K562 (cell line): ENCODE data around the gene CD248. TPM values are rescaled to one million over a fixed set of nuclear protein-coding genes. Genes with fewer than 3 reads are reported as not detected.

Experiments
- ARNT ChIP-seq, 2 experiments: fragments of 450-650 bp; IDR thresholded peaks; 2 replicates each; pipeline ENCODE4 v1.6.1; 2016; ENCODE audit warnings: mild to moderate bottlenecking in 1 of 2
- DNMT1 ChIP-seq: fragments of 450-650 bp; IDR thresholded peaks from 2 replicates; pipeline ENCODE4 v1.6.1; 2016; ENCODE audit warnings: antibody characterized with exemption, mild to moderate bottlenecking
- FOXA1 ChIP-seq: fragments of 450-650 bp; IDR thresholded peaks from 2 replicates; pipeline ENCODE4 v1.6.1; 2016; ENCODE audit warnings: mild to moderate bottlenecking, borderline replicate concordance
- JUN ChIP-seq, 2 experiments: sonication (generic) in 1 of 2; formaldehyde crosslinking in 1 of 2; IDR thresholded peaks; 2 replicates each; pipeline versions ENCODE4 v1.6.1 to v1.8.0; 2012 to 2022; ENCODE audit warnings: borderline replicate concordance in 2 of 2, mild to moderate bottlenecking in 2 of 2, improper control_type of control experiment in 1 of 2, low read depth in 1 of 2, low read length in 1 of 2, missing genetic modification reagents in 1 of 2
- MCM5 ChIP-seq: fragments of 450-650 bp; IDR thresholded peaks from 2 replicates; pipeline ENCODE4 v1.6.1; 2016; ENCODE audit warnings: low read depth
- NCOA6 ChIP-seq: fragments of 450-650 bp; IDR thresholded peaks from 2 replicates; pipeline ENCODE4 v1.6.1; 2017; ENCODE audit warnings: mild to moderate bottlenecking
- RBM22 ChIP-seq: fragments of 200-400 bp; formaldehyde crosslinking; IDR thresholded peaks from 2 replicates; pipeline ENCODE4 v1.6.1; 2018; ENCODE audit warnings: low read length, low read depth; ENCODE audit not compliant: poor library complexity, severe bottlenecking
- SMARCE1 ChIP-seq: fragments of 450-650 bp; IDR thresholded peaks from 2 replicates; pipeline ENCODE4 v1.7.1; 2016; ENCODE audit warnings: mild to moderate bottlenecking
- TEAD1 ChIP-seq, 2 experiments: fragments of 450-650 bp in 1 of 2; sonication (generic) in 1 of 2; formaldehyde crosslinking; IDR thresholded peaks; 2 replicates each; pipeline versions ENCODE4 v1.4.0 to v1.8.0; 2020 to 2022; ENCODE audit warnings: mild to moderate bottlenecking in 2 of 2, missing genetic modification reagents in 1 of 2
- TEAD4 ChIP-seq, 2 experiments: sonication (generic) in 1 of 2; formaldehyde crosslinking in 1 of 2; IDR thresholded peaks; 2 replicates each; pipeline versions ENCODE4 v1.6.1 to v1.8.0; 2012 to 2022; ENCODE audit warnings: borderline replicate concordance in 1 of 2, inconsistent platforms in 1 of 2, low read length in 1 of 2, mild to moderate bottlenecking in 1 of 2, missing genetic modification reagents in 1 of 2
- TRIM28 ChIP-seq: fragments of 450-650 bp; IDR thresholded peaks from 2 replicates; pipeline ENCODE4 v1.6.1; 2017
- ZNF12 ChIP-seq: sonication (generic); formaldehyde crosslinking; IDR thresholded peaks from 2 replicates; pipeline ENCODE4 v1.4.0; 2020; ENCODE audit warnings: mild to moderate bottlenecking, missing genetic modification reagents
- polyA plus RNA-seq, 8 experiments: library from polyadenylated mRNA; depleted of rRNA in 4 of 8; stranded (reverse) in 5 of 8; unstranded in 3 of 8; fragments of >200 nt; fragmentation: Nextera tagmentation in 2 of 8; fragmentation: Illumina TruSeq in 1 of 8; extraction: Ambion mirVana in 2 of 8; extraction: Trizol in 1 of 8; gene quantifications; 2 replicates each; pipeline versions ENCODE4 v1.2.1 to v1.2.3, GENCODE V29; 2011 to 2014; ENCODE audit warnings: inconsistent platforms in 1 of 8, missing spikeins in 1 of 8
- total RNA-seq, 7 experiments: library from RNA; depleted of rRNA in 6 of 7; stranded (reverse); fragments of >200 nt in 6 of 7; fragmentation: Illumina TruSeq in 2 of 7; extraction: Trizol in 2 of 7; gene quantifications; 2 replicates each; pipeline versions ENCODE4 v1.2.1 to v1.2.3, GENCODE V29; 2011 to 2021; ENCODE audit warnings: low replicate concordance in 1 of 7
- TF ChIP-seq, protein P1 (sequence below), 3 experiments: IDR thresholded peaks in 2 of 3; conservative IDR thresholded peaks in 1 of 3; 2 replicates each; pipeline ENCODE4 v1.5.1; 2011 to 2012; ENCODE audit warnings: low read length in 3 of 3, mild to moderate bottlenecking in 3 of 3, control low read depth in 2 of 3, improper control_type of control experiment in 1 of 3, inconsistent platforms in 1 of 3, low read depth in 1 of 3, mixed read lengths in 1 of 3, moderate library complexity in 1 of 3; ENCODE audit not compliant: insufficient read depth in 2 of 3
- TF ChIP-seq, protein P2 (sequence below): sonication (generic); formaldehyde crosslinking; IDR thresholded peaks from 2 replicates; pipeline ENCODE4 v1.8.0; 2022; ENCODE audit warnings: mild to moderate bottlenecking, missing genetic modification reagents, borderline replicate concordance

The CD248 gene
- total and polyA plus RNA-seq, 9 of the 15 experiments (the other 6 are each of a cell fraction or from before 2014, with no cell fraction given): 0.09 TPM; not detected in 8

DNA sequence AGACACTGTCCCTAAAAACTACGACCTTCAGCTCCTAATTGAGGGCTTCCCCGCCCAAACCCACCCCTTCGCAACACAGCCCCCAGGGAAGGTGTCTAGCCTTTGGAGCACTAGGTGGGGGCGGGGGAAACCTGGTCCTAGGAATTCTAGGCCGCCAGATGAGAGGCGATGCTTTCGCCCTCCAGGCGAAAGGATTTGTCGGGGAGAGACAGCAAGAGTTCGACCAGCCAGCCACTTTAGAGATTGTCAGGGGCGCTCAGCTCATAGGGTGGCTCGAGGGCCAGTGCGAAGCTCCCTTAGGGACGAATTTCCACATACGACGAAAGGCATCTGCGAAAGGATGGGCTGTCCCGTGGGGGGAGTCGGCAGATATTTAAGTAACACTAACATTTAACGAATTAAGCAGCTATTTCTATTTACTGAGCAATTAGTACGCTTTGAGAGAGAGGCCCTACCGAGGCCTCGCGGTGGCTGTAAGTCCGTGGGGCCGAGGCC lies 5.3 kb downstream of the CD248 start (continued):
- TF ChIP-seq, protein P1, sequence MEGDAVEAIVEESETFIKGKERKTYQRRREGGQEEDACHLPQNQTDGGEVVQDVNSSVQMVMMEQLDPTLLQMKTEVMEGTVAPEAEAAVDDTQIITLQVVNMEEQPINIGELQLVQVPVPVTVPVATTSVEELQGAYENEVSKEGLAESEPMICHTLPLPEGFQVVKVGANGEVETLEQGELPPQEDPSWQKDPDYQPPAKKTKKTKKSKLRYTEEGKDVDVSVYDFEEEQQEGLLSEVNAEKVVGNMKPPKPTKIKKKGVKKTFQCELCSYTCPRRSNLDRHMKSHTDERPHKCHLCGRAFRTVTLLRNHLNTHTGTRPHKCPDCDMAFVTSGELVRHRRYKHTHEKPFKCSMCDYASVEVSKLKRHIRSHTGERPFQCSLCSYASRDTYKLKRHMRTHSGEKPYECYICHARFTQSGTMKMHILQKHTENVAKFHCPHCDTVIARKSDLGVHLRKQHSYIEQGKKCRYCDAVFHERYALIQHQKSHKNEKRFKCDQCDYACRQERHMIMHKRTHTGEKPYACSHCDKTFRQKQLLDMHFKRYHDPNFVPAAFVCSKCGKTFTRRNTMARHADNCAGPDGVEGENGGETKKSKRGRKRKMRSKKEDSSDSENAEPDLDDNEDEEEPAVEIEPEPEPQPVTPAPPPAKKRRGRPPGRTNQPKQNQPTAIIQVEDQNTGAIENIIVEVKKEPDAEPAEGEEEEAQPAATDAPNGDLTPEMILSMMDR (IDR thresholded peaks at IDR 0.05 in 2 of 3, conservative IDR thresholded peaks at IDR 0.05 in 1 of 3; ENCODE audit: insufficient read depth in 2 of 3, low read depth in 1 of 3, low read length in 3 of 3): peak in 1 of 3 experiments; percentile 95; a peak in 1 of 6 replicates
- TF ChIP-seq SMARCE1 (no peak), ARNT (IDR thresholded peaks at IDR 0.05) (no peak), ZNF12 (CRISPR knock-in tag) (0 out of 2 replicates have a peak, but pooled peaks have one; percentile 2), DNMT1 (0 out of 2 replicates have a peak, but pooled peaks have one; percentile 61), TRIM28 (no peak), TEAD4 (IDR thresholded peaks at IDR 0.05; ENCODE audit: low read length) (no peak), TEAD4 (CRISPR knock-in tag; IDR thresholded peaks at IDR 0.05; ENCODE audit: borderline replicate concordance) (peak; percentile 86; the same call in 1 of the 2 replicates), JUN (IDR thresholded peaks at IDR 0.05; ENCODE audit: borderline replicate concordance, low read depth, low read length) (no peak), JUN (CRISPR knock-in tag; IDR thresholded peaks at IDR 0.05; ENCODE audit: borderline replicate concordance) (peak; percentile 36; the same call in 1 of the 2 replicates), MCM5 (no peak), NCOA6 (no peak), TEAD1 (CRISPR knock-in tag; IDR thresholded peaks at IDR 0.05) (peak in 1 of 2 experiments; percentile 80; a peak in 1 of 4 replicates), RBM22 (no peak), FOXA1 (no peak)
- TF ChIP-seq, protein P2, sequence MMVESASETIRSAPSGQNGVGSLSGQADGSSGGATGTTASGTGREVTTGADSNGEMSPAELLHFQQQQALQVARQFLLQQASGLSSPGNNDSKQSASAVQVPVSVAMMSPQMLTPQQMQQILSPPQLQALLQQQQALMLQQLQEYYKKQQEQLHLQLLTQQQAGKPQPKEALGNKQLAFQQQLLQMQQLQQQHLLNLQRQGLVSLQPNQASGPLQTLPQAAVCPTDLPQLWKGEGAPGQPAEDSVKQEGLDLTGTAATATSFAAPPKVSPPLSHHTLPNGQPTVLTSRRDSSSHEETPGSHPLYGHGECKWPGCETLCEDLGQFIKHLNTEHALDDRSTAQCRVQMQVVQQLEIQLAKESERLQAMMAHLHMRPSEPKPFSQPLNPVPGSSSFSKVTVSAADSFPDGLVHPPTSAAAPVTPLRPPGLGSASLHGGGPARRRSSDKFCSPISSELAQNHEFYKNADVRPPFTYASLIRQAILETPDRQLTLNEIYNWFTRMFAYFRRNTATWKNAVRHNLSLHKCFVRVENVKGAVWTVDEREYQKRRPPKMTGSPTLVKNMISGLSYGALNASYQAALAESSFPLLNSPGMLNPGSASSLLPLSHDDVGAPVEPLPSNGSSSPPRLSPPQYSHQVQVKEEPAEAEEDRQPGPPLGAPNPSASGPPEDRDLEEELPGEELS (CRISPR knock-in tag): 0 out of 2 replicates have a peak, but pooled peaks have one; percentile 83
